ENCODE results near the gene GRIK4. TPM values are rescaled to one million over a fixed set of nuclear protein-coding genes. Genes with fewer than 3 reads are reported as not detected.

GRIK4 gene
- total RNA-seq, 1 experiment from 2014 or later, result not detected

DNA sequence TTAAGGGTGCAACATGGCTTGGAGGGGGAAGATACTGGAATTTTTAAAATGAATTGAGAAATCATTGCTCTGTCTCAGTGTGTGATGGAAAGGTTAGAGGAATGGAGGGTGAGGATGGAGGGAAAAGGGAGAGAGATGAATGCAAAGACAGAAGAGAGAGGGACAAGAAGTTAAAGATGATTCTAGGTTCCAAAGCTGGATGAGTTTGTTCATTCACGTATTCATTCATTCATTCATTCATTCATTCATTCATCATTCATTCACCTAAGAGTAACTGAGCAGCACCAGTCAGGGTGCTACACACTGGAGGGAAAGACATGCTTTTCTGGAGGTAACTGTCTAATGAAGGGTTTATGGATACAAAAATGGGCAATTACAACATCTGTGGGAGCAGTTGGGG is 209.2 kb downstream of the GRIK4 start:
- intact Hi-C loops (cut with micrococcal nuclease), result no loop called here
- H3K4me1 Mint-ChIP-seq (ENCODE audit: insufficient read depth, unreplicated experiment), result no peaks in the 10 kb centered on the region
- ChIA-PET CTCF (interaction anchor here (1.6 kb wide), 1 partner anchor 81 kb away, joined by 7 read pairs; no protein-coding TSS in a partner anchor), POLR2A (no interaction called here)
- TF ChIP-seq, protein P1, sequence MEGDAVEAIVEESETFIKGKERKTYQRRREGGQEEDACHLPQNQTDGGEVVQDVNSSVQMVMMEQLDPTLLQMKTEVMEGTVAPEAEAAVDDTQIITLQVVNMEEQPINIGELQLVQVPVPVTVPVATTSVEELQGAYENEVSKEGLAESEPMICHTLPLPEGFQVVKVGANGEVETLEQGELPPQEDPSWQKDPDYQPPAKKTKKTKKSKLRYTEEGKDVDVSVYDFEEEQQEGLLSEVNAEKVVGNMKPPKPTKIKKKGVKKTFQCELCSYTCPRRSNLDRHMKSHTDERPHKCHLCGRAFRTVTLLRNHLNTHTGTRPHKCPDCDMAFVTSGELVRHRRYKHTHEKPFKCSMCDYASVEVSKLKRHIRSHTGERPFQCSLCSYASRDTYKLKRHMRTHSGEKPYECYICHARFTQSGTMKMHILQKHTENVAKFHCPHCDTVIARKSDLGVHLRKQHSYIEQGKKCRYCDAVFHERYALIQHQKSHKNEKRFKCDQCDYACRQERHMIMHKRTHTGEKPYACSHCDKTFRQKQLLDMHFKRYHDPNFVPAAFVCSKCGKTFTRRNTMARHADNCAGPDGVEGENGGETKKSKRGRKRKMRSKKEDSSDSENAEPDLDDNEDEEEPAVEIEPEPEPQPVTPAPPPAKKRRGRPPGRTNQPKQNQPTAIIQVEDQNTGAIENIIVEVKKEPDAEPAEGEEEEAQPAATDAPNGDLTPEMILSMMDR (IDR thresholded peaks at IDR 0.05; ENCODE audit: unreplicated experiment), result no peak
- BruUV-seq (replicated peaks), result no TSS peak
- H3K36me3 Mint-ChIP-seq (ENCODE audit: insufficient read depth, unreplicated experiment), result no peaks in the 10 kb centered on the region
- no peak for DNase-seq (ENCODE audit: unreplicated experiment)
- H3K27me3 Mint-ChIP-seq (ENCODE audit: insufficient read depth, unreplicated experiment), result peaks cover 11% of the 10 kb centered on the region
- H3K9me3 Mint-ChIP-seq (ENCODE audit: unreplicated experiment), result no peaks in the 10 kb centered on the region
- H3K4me3 Mint-ChIP-seq (ENCODE audit: unreplicated experiment), result no peak overlapping the region
- no peak overlapping the region for H3K27ac Mint-ChIP-seq (ENCODE audit: low read depth, unreplicated experiment)

- Mint-ChIP-seq H3K27ac (ENCODE audit: low read depth, unreplicated experiment) (no peak overlapping the region), H3K9me3 (ENCODE audit: unreplicated experiment) (no peaks in the 10 kb centered on the region), H3K27me3 (ENCODE audit: insufficient read depth, unreplicated experiment) (peaks cover 11% of the 10 kb centered on the region), H3K36me3 (ENCODE audit: insufficient read depth, unreplicated experiment) (no peaks in the 10 kb centered on the region), H3K4me3 (ENCODE audit: unreplicated experiment) (no peak overlapping the region), H3K4me1 (ENCODE audit: insufficient read depth, unreplicated experiment) (no peaks in the 10 kb centered on the region)
- TF ChIP-seq, protein P1 (IDR thresholded peaks at IDR 0.05; ENCODE audit: unreplicated experiment), result no peak
- CTCF ChIA-PET, result no interaction called here
- no TSS peak for BruUV-seq (replicated peaks)
- intact Hi-C loops (cut with micrococcal nuclease), result no loop called here
- POLR2A ChIA-PET, result no interaction called here
- DNase-seq (ENCODE audit: unreplicated experiment), result no peak
Observed at GRCh38 chr11:120722524-120722923, 211.0 kb downstream of the GRIK4 start.

DNA sequence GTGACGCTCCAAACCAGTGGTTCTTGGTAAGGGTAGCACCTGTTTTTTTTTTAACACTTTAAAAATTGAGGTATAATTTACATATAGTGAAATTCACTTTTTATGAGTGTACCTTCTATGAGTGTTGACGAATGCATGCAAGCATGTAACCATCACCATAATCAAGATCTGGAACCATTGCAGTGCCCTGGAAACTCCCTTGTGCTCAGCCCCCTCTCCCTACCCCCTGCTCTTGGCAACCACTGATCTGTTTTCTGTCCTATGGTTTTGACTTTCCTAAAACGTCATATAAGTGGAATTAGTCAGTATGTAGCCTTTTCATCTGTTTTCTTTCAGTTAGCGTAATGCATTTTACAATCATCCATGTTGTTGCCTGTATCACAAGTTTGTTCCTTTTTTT is 212.2 kb downstream of the GRIK4 start:
- CTCF ChIA-PET, result no interaction called here

GRCh38 chr11:120727752-120728151 is 216.2 kb downstream of the GRIK4 start:
- peaks cover 34% of the 10 kb centered on the region for H3K27me3 Mint-ChIP-seq (ENCODE audit: insufficient read depth, unreplicated experiment)
- H3K4me3 Mint-ChIP-seq (ENCODE audit: unreplicated experiment), result no peak overlapping the region
- intact Hi-C loops (cut with micrococcal nuclease), result no loop called here
- TF ChIP-seq, protein P1 (IDR thresholded peaks at IDR 0.05; ENCODE audit: unreplicated experiment), result no peak
- no peak for DNase-seq (ENCODE audit: unreplicated experiment)
- POLR2A ChIA-PET, result interaction anchor here (1.2 to 1.4 kb wide), 2 partner anchors 8 to 20 kb away, joined by 3 to 4 read pairs; no protein-coding TSS in a partner anchor
- CTCF ChIA-PET, result interaction anchor here (0.7 kb wide), 1 partner anchor 425 kb away, joined by 3 read pairs; no protein-coding TSS in a partner anchor
- no TSS peak for BruUV-seq (replicated peaks)
- H3K4me1 Mint-ChIP-seq (ENCODE audit: insufficient read depth, unreplicated experiment), result no peaks in the 10 kb centered on the region
- H3K27ac Mint-ChIP-seq (ENCODE audit: low read depth, unreplicated experiment), result no peak overlapping the region
- H3K36me3 Mint-ChIP-seq (ENCODE audit: insufficient read depth, unreplicated experiment), result no peaks in the 10 kb centered on the region
- peaks cover 3% of the 10 kb centered on the region for H3K9me3 Mint-ChIP-seq (ENCODE audit: unreplicated experiment)

More for the DNA sequence above, 212.2 kb downstream of the GRIK4 start:
- H3K27ac Mint-ChIP-seq (ENCODE audit: low read depth, unreplicated experiment), result no peak overlapping the region
- POLR2A ChIA-PET, result interaction anchor here (1.8 kb wide), 1 partner anchor 10 kb away, joined by 8 read pairs; no protein-coding TSS in a partner anchor
- DNase-seq (ENCODE audit: unreplicated experiment), result no peak
- no peaks in the 10 kb centered on the region for H3K9me3 Mint-ChIP-seq (ENCODE audit: unreplicated experiment)
- H3K4me3 Mint-ChIP-seq (ENCODE audit: unreplicated experiment), result no peak overlapping the region
- H3K4me1 Mint-ChIP-seq (ENCODE audit: insufficient read depth, unreplicated experiment), result no peaks in the 10 kb centered on the region
- H3K27me3 Mint-ChIP-seq (ENCODE audit: insufficient read depth, unreplicated experiment), result peaks cover 3% of the 10 kb centered on the region
- BruUV-seq (replicated peaks), result no TSS peak
- intact Hi-C loops (cut with micrococcal nuclease), result no loop called here
- no peaks in the 10 kb centered on the region for H3K36me3 Mint-ChIP-seq (ENCODE audit: insufficient read depth, unreplicated experiment)
- TF ChIP-seq, protein P1 (IDR thresholded peaks at IDR 0.05; ENCODE audit: unreplicated experiment), result no peak

All from MCF 10A (cell line).